Calu3 (cell line): ENCODE results near the gene STAT2. TPM values are rescaled to one million over a fixed set of nuclear protein-coding genes. Genes with fewer than 3 reads are reported as not detected.

Experiments used
- BruUV-seq: library from RNA; stranded (reverse); fragments of 400-500 nt; replicated peaks from 2 replicates; lab custom pipeline; 2021; lab: Mats Ljungman, UMichigan
- CTCF ChIA-PET: fragments of 300-600 bp; sonication (Branson Sonifier 250); formaldehyde crosslinking; loops from one replicate; lab custom pipeline; 2022; ENCODE audit warnings: antibody characterized with exemption; lab: Charles Lee
- DNase-seq: peaks from one replicate; pipeline ENCODE4 v3.0.0; 2022
- H3K27ac Mint-ChIP-seq: one replicate; pipeline ENCODE4 v1.8.0; 2022; ENCODE audit warnings: mixed read lengths; ENCODE audit not compliant: unreplicated experiment
- H3K27me3 Mint-ChIP-seq: one replicate; pipeline ENCODE4 v1.8.0; 2022; ENCODE audit warnings: mixed read lengths; ENCODE audit not compliant: unreplicated experiment
- H3K36me3 Mint-ChIP-seq: one replicate; pipeline ENCODE4 v1.8.0; 2022; ENCODE audit warnings: mild to moderate bottlenecking, moderate library complexity, mixed read lengths; ENCODE audit not compliant: insufficient read depth, unreplicated experiment
- H3K4me1 Mint-ChIP-seq: one replicate; pipeline ENCODE4 v1.8.0; 2022; ENCODE audit warnings: mild to moderate bottlenecking, low read depth, mixed read lengths; ENCODE audit not compliant: unreplicated experiment
- H3K4me3 Mint-ChIP-seq: one replicate; pipeline ENCODE4 v1.8.0; 2022; ENCODE audit warnings: mild to moderate bottlenecking, low read depth, moderate library complexity, mixed read lengths; ENCODE audit not compliant: unreplicated experiment
- H3K9me3 Mint-ChIP-seq: one replicate; pipeline ENCODE4 v1.8.0; 2022; ENCODE audit warnings: low read depth, mixed read lengths; ENCODE audit not compliant: unreplicated experiment
- intact Hi-C: fragments of 100-400 bp; cut with micrococcal nuclease; formaldehyde crosslinking; loops from one replicate; pipeline ENCODE4 v1.10.0; 2022; ENCODE audit not compliant: unreplicated experiment
- total RNA-seq: library from RNA; stranded (reverse); gene quantifications from 2 replicates; pipeline ENCODE4 v1.2.3, GENCODE V29; 2022
- TF ChIP-seq, protein P1 (sequence below): fragments of 200-600 bp; IDR thresholded peaks from one replicate; pipeline ENCODE4 v1.8.0; 2022; ENCODE audit warnings: antibody characterized with exemption; ENCODE audit not compliant: unreplicated experiment

STAT2 gene
- total RNA-seq, 1 experiment from 2014 or later = 127 TPM

DNA sequence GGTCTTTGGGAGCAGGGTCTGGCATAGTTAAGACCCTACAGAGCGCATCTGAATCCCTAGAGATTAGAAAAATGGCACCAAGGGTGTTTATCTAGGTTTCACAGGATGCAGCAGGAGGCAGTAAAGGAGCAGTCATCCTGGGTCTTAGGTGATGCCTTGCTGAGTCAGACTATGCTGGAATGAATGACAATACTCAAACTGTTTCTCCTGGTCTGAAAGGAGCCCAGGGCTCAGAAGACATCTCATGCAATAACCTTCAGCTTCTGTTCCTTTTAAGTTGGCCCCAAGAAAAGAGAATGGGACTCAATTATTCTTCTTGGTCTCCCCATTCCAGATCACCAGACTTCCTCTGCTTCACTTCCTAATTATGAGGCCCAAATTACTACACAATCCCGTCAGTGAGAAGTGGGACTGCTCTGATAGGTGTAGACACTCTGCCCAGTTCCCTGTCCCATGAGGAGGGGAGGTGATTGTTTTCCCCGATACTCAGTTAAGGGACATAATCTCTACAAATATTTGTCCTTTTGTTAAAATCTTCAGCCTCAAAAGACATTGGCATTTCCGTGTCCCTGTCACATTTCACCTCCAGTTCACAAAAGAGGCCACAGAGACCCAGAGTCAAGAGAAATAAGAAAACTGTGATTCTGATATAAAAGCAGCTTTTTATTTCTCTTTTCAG, 17.5 kb upstream of the STAT2 start:
- H3K4me3 Mint-ChIP-seq = no peak overlapping the region
- DNase-seq = no peak
- BruUV-seq = no TSS peak
- H3K36me3 Mint-ChIP-seq = no peaks in the 10 kb centered on the region
- peaks cover 5% of the 10 kb centered on the region for H3K9me3 Mint-ChIP-seq
- TF ChIP-seq, protein P1, sequence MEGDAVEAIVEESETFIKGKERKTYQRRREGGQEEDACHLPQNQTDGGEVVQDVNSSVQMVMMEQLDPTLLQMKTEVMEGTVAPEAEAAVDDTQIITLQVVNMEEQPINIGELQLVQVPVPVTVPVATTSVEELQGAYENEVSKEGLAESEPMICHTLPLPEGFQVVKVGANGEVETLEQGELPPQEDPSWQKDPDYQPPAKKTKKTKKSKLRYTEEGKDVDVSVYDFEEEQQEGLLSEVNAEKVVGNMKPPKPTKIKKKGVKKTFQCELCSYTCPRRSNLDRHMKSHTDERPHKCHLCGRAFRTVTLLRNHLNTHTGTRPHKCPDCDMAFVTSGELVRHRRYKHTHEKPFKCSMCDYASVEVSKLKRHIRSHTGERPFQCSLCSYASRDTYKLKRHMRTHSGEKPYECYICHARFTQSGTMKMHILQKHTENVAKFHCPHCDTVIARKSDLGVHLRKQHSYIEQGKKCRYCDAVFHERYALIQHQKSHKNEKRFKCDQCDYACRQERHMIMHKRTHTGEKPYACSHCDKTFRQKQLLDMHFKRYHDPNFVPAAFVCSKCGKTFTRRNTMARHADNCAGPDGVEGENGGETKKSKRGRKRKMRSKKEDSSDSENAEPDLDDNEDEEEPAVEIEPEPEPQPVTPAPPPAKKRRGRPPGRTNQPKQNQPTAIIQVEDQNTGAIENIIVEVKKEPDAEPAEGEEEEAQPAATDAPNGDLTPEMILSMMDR = no peak
- H3K27ac Mint-ChIP-seq = no peak overlapping the region
- no peaks in the 10 kb centered on the region for H3K4me1 Mint-ChIP-seq
- peaks cover 12% of the 10 kb centered on the region for H3K27me3 Mint-ChIP-seq
- intact Hi-C loops = no loop called here
- CTCF ChIA-PET = interaction anchor here (1.0 kb wide), 1 partner anchor 87 kb away, joined by 3 read pairs; no protein-coding TSS in a partner anchor

DNA sequence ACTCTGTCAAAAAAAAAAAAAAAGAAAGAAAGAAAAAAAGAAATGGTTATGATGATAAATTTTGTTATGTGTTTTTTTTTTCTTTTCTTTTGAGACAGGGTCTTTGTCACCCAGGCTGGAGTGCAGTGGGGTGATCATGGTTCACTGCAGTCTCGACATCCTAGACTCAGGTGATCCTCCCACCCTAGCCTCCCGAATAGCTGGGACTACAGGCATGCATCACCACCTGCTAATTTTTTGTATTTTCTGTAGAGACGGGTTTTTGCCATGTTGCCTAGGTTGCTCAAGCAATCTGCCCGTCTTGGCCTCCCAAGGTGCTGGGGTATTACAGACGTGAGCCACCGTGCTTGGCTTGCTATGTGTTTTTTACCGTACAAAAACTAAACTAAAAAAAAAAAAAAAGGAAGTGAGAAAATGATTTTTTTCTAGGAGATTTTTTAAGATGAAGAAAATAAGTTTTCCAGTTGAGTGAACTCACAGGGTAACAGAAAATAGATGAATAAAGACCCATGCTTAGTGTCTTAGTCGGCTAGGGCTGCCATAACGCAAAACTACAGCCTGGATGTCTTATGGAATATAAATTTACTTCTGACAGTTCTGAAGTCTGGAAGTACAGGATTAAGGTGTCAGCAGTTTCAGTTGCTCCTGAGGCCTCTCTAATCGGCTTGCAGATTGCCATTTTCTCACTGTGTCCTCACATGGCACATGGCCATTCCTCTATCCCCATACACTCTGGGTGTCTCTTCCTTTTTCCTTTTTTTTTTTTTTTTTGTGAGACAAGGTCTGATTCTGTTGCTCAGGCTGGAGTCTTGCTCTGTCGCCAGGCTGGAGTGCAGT, 15.9 kb upstream of the STAT2 start:
- intact Hi-C loops = no loop called here
- DNase-seq = no peak
- Mint-ChIP-seq H3K4me3 (no peak overlapping the region), H3K9me3 (peaks cover 5% of the 10 kb centered on the region), H3K27me3 (peaks cover 12% of the 10 kb centered on the region), H3K4me1 (no peaks in the 10 kb centered on the region), H3K36me3 (no peaks in the 10 kb centered on the region), H3K27ac (no peak overlapping the region)
- no TSS peak for BruUV-seq
- CTCF ChIA-PET = interaction anchor here (0.9 to 1.3 kb wide), 2 partner anchors 22 to 88 kb away, joined by 3 to 4 read pairs; no protein-coding TSS in a partner anchor
- TF ChIP-seq, protein P1 = no peak

DNA sequence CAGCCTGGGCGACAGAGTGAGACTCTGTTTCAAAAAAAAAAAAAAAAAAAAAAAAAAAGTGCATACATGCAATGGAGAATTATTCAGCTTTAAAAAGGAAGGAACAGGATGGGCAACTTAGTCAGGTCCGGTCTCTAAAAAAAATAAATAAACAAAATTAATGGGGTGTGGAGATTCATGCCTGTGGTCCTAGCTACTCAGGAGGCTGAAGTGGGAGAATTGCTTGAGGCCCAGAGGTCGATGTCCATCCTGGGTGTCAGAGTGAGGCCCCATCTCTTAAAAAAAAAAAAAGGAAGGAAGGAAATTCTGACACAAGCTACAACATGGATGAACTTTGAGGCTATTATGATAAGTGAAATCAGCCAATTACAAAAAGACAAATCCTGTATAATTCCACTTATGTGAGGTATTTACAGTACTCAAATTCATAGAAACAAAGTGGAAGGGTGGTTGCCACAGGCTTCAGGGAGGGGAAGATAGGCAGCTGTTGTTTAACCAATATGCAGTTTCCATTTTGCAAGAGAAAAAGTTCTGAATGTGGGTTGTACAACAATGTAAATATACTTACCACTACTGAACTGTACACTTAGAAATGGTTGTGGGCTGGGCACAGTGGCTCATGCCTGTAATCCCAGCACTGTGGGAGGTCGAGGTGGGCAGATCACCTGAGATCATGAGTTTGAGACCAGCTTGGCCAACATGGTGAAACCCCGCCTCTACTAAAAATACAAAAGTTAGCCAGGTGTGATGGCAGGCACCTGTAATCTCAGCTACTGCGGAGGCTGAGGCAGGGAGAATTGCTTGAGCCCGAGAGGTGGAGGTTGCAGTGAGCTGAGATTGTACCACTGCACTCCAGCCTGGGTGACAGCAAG, 15.1 kb upstream of the STAT2 start:
- DNase-seq = no peak
- no TSS peak for BruUV-seq
- Mint-ChIP-seq H3K9me3 (peaks cover 5% of the 10 kb centered on the region), H3K27ac (no peak overlapping the region), H3K4me3 (no peak overlapping the region), H3K4me1 (no peaks in the 10 kb centered on the region), H3K27me3 (peaks cover 12% of the 10 kb centered on the region), H3K36me3 (no peaks in the 10 kb centered on the region)
- intact Hi-C loops = no loop called here
- TF ChIP-seq, protein P1 = no peak
- CTCF ChIA-PET = interaction anchor here (0.6 to 1.5 kb wide), 4 partner anchors 12 to 89 kb away, joined by 3 to 4 read pairs (median 4); partner anchors contain the start of gene STAT2

DNA sequence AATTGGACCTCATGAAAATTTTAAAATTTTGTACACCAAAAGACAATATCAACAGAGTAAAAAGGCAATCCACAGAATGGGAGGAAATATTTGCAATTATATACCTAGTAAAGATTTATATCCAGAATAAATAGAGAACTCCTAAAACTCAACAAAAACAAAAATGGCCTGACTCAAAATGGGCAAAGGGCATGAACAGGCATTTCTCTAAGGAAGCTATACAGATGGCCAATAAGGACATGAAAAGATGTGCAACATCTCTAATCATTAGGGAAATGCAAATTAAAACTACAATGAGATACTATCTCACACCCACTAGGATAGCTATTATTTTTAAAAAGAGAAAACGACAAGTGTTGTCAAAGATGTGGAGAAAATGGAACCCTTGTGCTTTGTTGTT, 13.6 kb upstream of the STAT2 start:
- no TSS peak for BruUV-seq
- intact Hi-C loops = no loop called here
- Mint-ChIP-seq H3K4me1 (no peaks in the 10 kb centered on the region), H3K27ac (no peak overlapping the region), H3K36me3 (no peaks in the 10 kb centered on the region), H3K27me3 (peaks cover 12% of the 10 kb centered on the region), H3K9me3 (peaks cover 5% of the 10 kb centered on the region), H3K4me3 (no peak overlapping the region)
- TF ChIP-seq, protein P1 = no peak
- DNase-seq = no peak
- CTCF ChIA-PET = interaction anchor here (0.6 to 1.5 kb wide), 2 partner anchors 13 to 28 kb away, joined by 3 read pairs; partner anchors contain the start of gene STAT2
